Measurements from ENCODE around the gene ATP6V0B.

GRCh38 chr1:43971336-43971980 lies 3.3 kb upstream of the ATP6V0B start:
- no peak for TF ChIP-seq GATAD2B (conservative IDR thresholded peaks at IDR 0.05; ENCODE audit: low read depth)
- no peak for TF ChIP-seq JUNB (IDR thresholded peaks at IDR 0.05)
- no peak for TF ChIP-seq TARDBP (IDR thresholded peaks at IDR 0.05; ENCODE audit: borderline replicate concordance)
- TF ChIP-seq SKIL (IDR thresholded peaks at IDR 0.05; ENCODE audit: low read depth, poor library complexity, severe bottlenecking), result no peak
- TF ChIP-seq IKZF2 (IDR thresholded peaks at IDR 0.05), result no peak
- TF ChIP-seq TCF12 (IDR thresholded peaks at IDR 0.05; ENCODE audit: low read depth, low read length), result no peak
- TF ChIP-seq EZH2 (IDR thresholded peaks at IDR 0.05; ENCODE audit: borderline replicate concordance, control insufficient read depth, low read depth, low read length), result no peak
- TF ChIP-seq ZBED1 (IDR thresholded peaks at IDR 0.05; ENCODE audit: borderline replicate concordance), result no peak
- TF ChIP-seq, protein P1, sequence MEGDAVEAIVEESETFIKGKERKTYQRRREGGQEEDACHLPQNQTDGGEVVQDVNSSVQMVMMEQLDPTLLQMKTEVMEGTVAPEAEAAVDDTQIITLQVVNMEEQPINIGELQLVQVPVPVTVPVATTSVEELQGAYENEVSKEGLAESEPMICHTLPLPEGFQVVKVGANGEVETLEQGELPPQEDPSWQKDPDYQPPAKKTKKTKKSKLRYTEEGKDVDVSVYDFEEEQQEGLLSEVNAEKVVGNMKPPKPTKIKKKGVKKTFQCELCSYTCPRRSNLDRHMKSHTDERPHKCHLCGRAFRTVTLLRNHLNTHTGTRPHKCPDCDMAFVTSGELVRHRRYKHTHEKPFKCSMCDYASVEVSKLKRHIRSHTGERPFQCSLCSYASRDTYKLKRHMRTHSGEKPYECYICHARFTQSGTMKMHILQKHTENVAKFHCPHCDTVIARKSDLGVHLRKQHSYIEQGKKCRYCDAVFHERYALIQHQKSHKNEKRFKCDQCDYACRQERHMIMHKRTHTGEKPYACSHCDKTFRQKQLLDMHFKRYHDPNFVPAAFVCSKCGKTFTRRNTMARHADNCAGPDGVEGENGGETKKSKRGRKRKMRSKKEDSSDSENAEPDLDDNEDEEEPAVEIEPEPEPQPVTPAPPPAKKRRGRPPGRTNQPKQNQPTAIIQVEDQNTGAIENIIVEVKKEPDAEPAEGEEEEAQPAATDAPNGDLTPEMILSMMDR (IDR thresholded peaks at IDR 0.05 in 2 of 3, conservative IDR thresholded peaks at IDR 0.05 in 1 of 3; ENCODE audit: control insufficient read depth in 2 of 3, extremely low read depth in 1 of 3, insufficient read depth in 1 of 3, low read depth in 3 of 3, low read length in 3 of 3), result no peak

All from GM12878 (cell line).